Erythroblast (primary cell): ENCODE measurements around the gene DPH6.

Experiments
- GATA1 ChIP-seq: IDR thresholded peaks from 2 replicates; pipeline ENCODE4 v1.6.1; 2011; ENCODE audit warnings: low read depth, mild to moderate bottlenecking, control low read depth, low read length, moderate library complexity
- POLR2A ChIP-seq: IDR thresholded peaks from 2 replicates; pipeline ENCODE4 v1.6.1; 2011; ENCODE audit warnings: mild to moderate bottlenecking, low read length

GRCh38 chr15:35540885-35541284 is 5.1 kb downstream of the DPH6 start:
- no peak for TF ChIP-seq POLR2A
- no peak for TF ChIP-seq GATA1
